Testis (tissue), 3 donors: ENCODE measurements around the gene COL4A2. TPM values are rescaled to one million over a fixed set of nuclear protein-coding genes. Genes with fewer than 3 reads are reported as not detected.
A peak's percentile ranks its signal among the peaks of the same experiment; 100 is the strongest.

Source experiments
- DNase-seq: peaks from one replicate; pipeline ENCODE4 v3.0.0-alpha.2; 2019
- H3K27ac ChIP-seq, 2 donors: fragments of 200-600 bp; sonication (generic); one replicate each; pipeline ENCODE4 v1.5.1; 2019
- H3K27me3 ChIP-seq: fragments of 200-600 bp; sonication (generic); one replicate; pipeline ENCODE4 v1.5.1; 2019
- H3K36me3 ChIP-seq: fragments of 200-600 bp; sonication (generic); one replicate; pipeline ENCODE4 v1.5.1; 2017; ENCODE audit warnings: low read depth; ENCODE audit errors: missing control alignments
- H3K4me1 ChIP-seq: fragments of 200-600 bp; sonication (generic); one replicate; pipeline ENCODE4 v1.5.1; 2019
- H3K4me3 ChIP-seq, 2 donors: fragments of 200-600 bp; sonication (generic); one replicate each; pipeline ENCODE4 v1.5.1; 2017 to 2019
- H3K9me3 ChIP-seq: fragments of 200-600 bp; sonication (generic); one replicate; pipeline ENCODE4 v1.5.1; 2017
- CTCF ChIP-seq, 3 experiments: fragments of 450-650 bp in 2 of 3; fragments of 200-600 bp in 1 of 3; sonication (generic) in 1 of 3; IDR thresholded peaks; one replicate each; pipeline ENCODE4 v1.5.1; 2016 to 2019; ENCODE audit warnings: antibody characterized with exemption in 3 of 3, mild to moderate bottlenecking in 2 of 3, moderate library complexity in 1 of 3
- POLR2A ChIP-seq: fragments of 450-650 bp; IDR thresholded peaks from one replicate; pipeline ENCODE4 v1.6.1; 2017; ENCODE audit warnings: antibody characterized with exemption, mild to moderate bottlenecking, moderate library complexity
- WGBS, 2 donors: methylation state at CpG; one replicate each; pipeline ENCODE4 v1.1.5; 2018; 5-methylcytosine and 5-hydroxymethylcytosine counted together
- intact Hi-C: fragments of 100-400 bp; cut with DNase I; formaldehyde crosslinking; loops from one replicate; pipeline ENCODE4 v1.15.1; 2023; ENCODE audit warnings: low total_unique reads
- polyA plus RNA-seq: library from polyadenylated mRNA; stranded (reverse); fragments of 350-450 nt; fragmentation: Illumina TruSeq; extraction: RNeasy Lipid Tissue Mini Kit (QIAGEN cat#74804); gene quantifications from one replicate; pipeline ENCODE4 v1.2.3, GENCODE V29; 2014; ENCODE audit warnings: low read depth, low replicate concordance; ENCODE audit not compliant: insufficient read depth
- total RNA-seq, 2 donors: library from RNA; depleted of rRNA; stranded (reverse); fragments of >200 nt; gene quantifications; one replicate each; pipeline ENCODE4 v1.2.3, GENCODE V29; 2016

The COL4A2 gene
- total and polyA plus RNA-seq, 3 donors from 2014 or later = 69.1 to 89.9 (median 81.0) TPM

GRCh38 chr13:110334256-110334655 is 27.2 kb downstream of the COL4A2 start:
- no peak for TF ChIP-seq POLR2A
- TF ChIP-seq CTCF (IDR thresholded peaks at IDR 0.05) = no peak
- Histone ChIP-seq H3K4me3 (no peak overlapping the region), H3K4me1 (peaks cover 37% of the 10 kb centered on the region), H3K9me3 (no peaks in the 10 kb centered on the region), H3K36me3 (no peaks in the 10 kb centered on the region), H3K27ac (no peak overlapping the region), H3K27me3 (no peaks in the 10 kb centered on the region)
- DNase-seq = no peak
- intact Hi-C loops = no loop called here
- 78 to 87% methylated on average over 8 of the region's 8 CpGs for WGBS, 2 donors

GRCh38 chr13:110334841-110335490 is 27.9 kb downstream of the COL4A2 start:
- H3K27me3 ChIP-seq = no peaks in the 10 kb centered on the region
- DNase-seq = no peak
- WGBS, 2 donors = 83 to 88% methylated on average over 11 of the region's 11 CpGs
- TF ChIP-seq POLR2A (no peak), CTCF (IDR thresholded peaks at IDR 0.05) (no peak)
- no peak overlapping the region for H3K27ac ChIP-seq
- H3K36me3 ChIP-seq = no peaks in the 10 kb centered on the region
- H3K4me3 ChIP-seq = no peak overlapping the region
- H3K9me3 ChIP-seq = no peaks in the 10 kb centered on the region
- intact Hi-C loops = no loop called here
- H3K4me1 ChIP-seq = peaks cover 39% of the 10 kb centered on the region

- DNase-seq = no peak
- intact Hi-C loops = no loop called here
- TF ChIP-seq POLR2A = no peak
- Histone ChIP-seq H3K4me3 (no peak overlapping the region), H3K4me1 (peaks cover 36% of the 10 kb centered on the region), H3K9me3 (no peaks in the 10 kb centered on the region), H3K27ac (peak overlapping the region in 1 of 2 donors; percentile 15), H3K27me3 (no peaks in the 10 kb centered on the region), H3K36me3 (no peaks in the 10 kb centered on the region)
- WGBS, 2 donors = 89 to 98% methylated on average over 9 of the region's 9 CpGs
Measured at GRCh38 chr13:110336108-110336507, 29.0 kb downstream of the COL4A2 start.

GRCh38 chr13:110336681-110337080 is 29.6 kb downstream of the COL4A2 start:
- peak overlapping the region in 1 of 2 donors; percentile 81 for H3K27ac ChIP-seq
- H3K4me1 ChIP-seq = peaks cover 42% of the 10 kb centered on the region
- DNase-seq = no peak
- TF ChIP-seq CTCF (IDR thresholded peaks at IDR 0.05) (no peak), POLR2A (no peak)
- H3K9me3 ChIP-seq = no peaks in the 10 kb centered on the region
- 64 to 73% methylated on average over 4 to 5 of the region's 5 CpGs for WGBS, 2 donors
- H3K4me3 ChIP-seq = no peak overlapping the region
- H3K27me3 ChIP-seq = no peaks in the 10 kb centered on the region
- intact Hi-C loops = no loop called here
- H3K36me3 ChIP-seq = no peaks in the 10 kb centered on the region

GRCh38 chr13:110337247-110337646 is 30.2 kb downstream of the COL4A2 start:
- DNase-seq = no peak
- Histone ChIP-seq H3K4me1 (peaks cover 45% of the 10 kb centered on the region), H3K36me3 (no peaks in the 10 kb centered on the region), H3K9me3 (no peaks in the 10 kb centered on the region), H3K4me3 (no peak overlapping the region), H3K27ac (peak overlapping the region; percentile 27 to 81), H3K27me3 (no peaks in the 10 kb centered on the region)
- 58 to 69% methylated on average over 7 of the region's 7 CpGs for WGBS, 2 donors
- TF ChIP-seq POLR2A (no peak), CTCF (IDR thresholded peaks at IDR 0.05) (no peak)
- intact Hi-C loops = no loop called here
